Stimulated activated CD4-positive, alpha-beta T cell treated with anti-CD3 and anti-CD28 coated beads, Interleukin-12 subunit alpha, Interleukin-12 subunit beta, amount 100 ng/mL, for 48 hours (primary cell): Measurements from ENCODE around the gene HDAC1.

ENCODE experiments used
- DNase-seq, 3 donors: peaks; one replicate each; pipeline ENCODE4 v3.0.0-alpha.2; 2020; ENCODE audit warnings: low read depth in 2 of 3, low spot score in 1 of 3

The HDAC1 gene

DNA sequence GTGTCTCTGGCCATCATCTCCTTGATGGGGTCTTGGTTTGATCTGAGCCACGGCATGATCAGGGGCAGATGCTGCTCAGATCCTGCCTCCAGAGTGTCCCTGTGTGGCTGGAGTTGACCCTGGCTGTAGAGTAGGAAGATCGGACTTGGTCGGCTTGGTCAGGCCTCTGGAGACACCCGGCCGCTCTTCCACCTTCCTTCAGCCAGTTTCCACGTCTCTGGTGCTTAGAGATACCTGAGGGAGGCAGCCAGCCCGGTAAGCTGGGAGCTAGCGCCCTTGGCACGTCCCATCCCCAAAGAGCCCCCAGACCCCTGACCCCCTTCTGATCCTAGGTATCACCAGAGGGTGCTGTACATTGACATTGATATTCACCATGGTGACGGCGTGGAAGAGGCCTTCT is 35.3 kb downstream of the HDAC1 start:
- DNase-seq, result no peak

DNA sequence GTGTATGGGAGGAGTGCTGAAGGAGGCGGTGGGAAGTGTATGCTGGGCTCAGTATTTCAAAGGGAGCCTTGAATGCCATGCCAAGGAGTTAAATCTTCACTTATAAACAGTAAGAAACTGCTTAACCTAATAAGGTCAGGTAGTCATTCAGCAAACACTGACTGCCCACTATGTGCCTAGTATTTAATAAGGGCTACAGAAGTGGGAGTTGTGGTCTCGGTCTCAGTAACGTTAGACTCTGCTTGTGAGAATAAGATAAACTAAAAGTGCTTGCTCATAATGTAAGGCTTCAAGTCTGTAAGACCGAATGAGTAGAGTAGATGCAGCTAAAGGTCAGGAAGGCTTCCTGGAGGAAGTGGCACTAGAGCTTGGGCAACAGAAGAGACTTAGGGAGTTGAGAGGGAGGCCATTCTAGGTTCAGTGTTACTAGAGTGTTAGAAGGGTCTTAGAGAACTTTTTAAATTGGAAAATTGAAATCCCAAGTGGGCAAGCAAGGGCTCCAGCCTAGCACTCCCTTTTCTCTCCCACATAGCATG is 38.1 kb downstream of the HDAC1 start:
- DNase-seq, result no peak

- DNase-seq, result no peak
Measured at GRCh38 chr1:32330558-32331151, 38.8 kb downstream of the HDAC1 start.

- DNase-seq, result no peak
Measured at GRCh38 chr1:32331549-32331948, 39.7 kb downstream of the HDAC1 start.

- no peak for DNase-seq
Measured at GRCh38 chr1:32332290-32333079, 40.6 kb downstream of the HDAC1 start.

DNA sequence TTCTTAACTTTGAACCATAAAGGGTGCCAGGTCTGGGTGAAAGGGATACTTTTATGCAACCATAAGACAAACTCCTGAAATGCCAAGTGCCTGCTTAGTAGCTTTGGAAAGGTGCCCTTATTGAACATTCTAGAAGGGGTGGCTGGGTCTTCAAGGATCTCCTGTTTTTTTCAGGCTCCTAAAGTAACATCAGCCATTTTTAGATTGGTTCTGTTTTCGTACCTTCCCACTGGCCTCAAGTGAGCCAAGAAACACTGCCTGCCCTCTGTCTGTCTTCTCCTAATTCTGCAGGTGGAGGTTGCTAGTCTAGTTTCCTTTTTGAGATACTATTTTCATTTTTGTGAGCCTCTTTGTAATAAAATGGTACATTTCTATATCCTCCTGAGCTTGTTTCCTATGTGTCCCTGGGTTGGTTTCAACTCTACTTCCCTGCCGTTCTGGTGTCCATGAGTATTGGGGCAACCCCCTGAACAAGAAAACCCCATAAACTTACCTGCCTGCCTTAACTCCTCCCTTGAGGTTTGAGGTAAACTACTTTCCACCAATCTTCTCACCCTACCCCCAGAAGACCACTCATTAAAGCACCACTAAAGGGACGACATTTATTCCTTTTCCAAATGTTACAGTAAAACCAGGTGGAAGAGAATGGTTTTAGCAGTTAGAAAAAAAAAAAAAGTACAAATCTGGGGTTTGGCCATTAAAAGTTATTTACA is 41.5 kb downstream of the HDAC1 start:
- DNase-seq, result no peak

DNA sequence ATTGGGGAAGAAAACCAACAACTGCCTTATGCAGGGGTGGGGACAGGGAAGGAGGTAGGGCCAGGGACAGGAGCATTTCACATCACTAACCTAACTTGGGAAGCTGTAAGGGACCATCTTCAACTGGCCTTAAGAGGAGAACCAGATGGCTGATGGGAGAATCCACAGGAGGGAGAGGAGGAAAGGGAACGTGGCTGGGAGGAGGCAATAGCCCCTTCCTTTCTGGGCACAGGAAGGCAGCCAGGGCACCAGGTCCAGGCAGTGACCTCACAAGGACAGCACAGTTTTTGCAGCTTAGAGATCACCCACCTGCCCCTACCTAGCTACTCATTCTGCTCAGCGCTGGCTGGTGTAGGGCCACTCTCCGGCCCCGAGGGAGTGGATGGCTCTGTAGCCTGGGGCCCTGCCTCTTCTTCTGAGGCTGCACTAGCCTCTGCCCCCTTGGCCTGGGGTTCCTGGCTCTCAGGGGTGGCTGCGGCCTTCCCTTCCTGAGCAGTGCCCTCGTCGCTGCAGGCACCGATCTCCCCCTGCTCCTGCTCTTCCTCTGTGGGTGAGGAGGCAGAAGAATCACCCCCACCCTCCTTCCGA is 42.5 kb downstream of the HDAC1 start:
- DNase-seq, result no peak

DNA sequence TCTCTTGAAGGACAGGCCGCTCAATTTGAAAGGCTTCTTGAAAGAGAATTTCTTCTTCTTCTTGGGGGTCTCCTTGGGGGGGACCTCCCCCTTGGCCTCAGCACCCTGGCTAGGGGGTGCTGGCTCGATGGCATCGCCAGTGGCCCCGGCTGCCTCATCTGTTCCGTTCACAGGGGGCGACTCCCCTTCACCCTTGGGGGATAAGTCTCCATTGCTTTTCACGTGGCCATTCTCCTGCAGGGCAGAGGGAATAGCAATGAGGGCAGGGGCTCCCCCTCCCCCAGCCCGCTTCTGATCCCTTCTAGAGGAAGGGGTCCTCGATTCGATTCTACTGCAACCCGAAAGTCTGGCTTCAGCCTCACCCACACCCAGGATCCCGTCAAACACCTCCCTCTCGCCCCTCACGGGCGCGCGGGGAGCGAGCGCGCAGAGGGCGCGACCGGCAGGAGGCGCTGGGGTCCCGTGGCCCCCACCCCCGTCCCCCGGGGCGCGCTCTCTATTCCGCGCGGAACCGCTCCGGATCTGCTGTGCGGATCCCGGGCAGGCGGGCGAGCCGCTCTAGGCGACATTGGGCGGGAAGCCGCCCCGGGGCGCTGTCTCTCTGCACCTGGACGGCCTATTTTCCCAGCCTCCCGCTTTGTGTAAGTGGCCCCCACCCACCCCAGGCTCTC is 43.1 kb downstream of the HDAC1 start:
- DNase-seq, result peak in 2 of 3 donors; percentile 43 to 50

DNA sequence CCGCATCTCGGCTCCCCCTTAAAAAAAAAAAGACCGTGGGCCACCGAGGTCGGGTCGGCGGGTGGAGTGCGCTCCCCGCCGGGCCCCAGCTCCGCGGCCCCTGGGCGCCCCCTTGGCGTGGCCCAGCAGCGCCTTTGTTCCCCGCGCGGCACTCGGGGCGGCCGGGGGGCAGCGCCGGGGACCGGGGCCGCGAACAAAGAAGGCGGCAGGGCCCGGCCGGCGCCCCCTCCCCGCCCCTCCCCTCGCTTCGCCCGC is 43.6 kb downstream of the HDAC1 start:
- no peak for DNase-seq

DNA sequence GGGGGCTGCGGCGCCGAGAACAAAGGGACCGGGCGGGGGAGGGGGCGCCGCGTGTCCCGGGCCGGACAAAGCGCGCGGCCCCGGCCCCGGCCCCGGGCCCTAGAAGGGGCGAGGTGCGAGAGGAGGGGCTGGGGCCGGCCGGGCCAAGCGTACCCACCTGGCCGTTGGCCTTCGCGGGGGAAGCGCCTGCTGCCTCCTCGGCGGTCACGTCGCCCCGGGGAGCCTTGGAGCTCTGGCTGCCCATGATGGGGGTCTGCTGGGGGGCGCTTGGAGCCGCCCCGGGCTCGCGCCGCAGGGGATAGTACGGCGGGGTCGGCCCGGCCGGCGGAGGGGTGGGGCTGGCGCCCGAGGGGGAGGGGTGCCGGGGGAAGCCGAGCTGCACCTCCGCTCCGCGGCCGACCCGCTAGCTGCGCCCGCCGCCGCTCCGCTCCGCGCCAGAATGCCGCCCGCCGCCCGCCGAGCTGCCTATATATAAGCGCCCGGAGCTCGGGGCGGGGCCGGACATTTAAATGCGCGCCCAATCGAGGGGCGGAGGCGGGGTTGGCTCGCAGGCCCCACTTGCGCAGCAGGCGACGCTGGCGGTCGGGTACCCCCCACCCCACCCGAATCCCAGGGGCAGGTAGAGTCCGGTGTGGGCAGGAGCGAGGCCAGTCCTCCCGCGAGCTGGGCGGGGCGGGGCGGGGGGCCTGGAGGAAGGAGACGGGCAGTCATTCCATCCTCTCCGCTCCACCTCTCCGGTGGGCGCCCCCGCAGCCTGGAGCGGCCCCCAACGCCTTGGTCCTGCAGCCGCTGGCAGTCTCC is 44.1 kb downstream of the HDAC1 start, which contains the start of gene MARCKSL1:
MARCKSL1 (minus strand) TSS at position 444 of the 801 bp plus-strand sequence; CDS start at position 244, 200 bp downstream.
- peak; percentile 65 to 76 (median 73) for DNase-seq

DNA sequence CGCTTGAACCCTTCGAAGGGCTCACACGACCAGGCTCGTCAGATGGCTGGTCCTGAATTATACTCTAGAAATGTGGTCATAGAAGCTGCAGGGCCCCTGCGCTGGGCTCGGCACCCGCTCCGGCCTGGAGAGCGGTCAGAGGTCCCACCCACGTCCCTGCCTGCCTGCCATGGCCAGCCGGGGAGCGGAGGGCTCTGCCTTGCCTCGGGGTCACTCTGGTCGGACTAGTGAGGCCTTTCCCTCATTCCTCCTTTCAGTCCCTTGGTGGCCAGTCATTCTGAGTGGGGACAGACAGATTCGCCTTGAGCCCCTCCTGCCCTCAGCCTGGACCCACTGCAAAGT is 44.7 kb downstream of the HDAC1 start:
- no peak for DNase-seq

DNA sequence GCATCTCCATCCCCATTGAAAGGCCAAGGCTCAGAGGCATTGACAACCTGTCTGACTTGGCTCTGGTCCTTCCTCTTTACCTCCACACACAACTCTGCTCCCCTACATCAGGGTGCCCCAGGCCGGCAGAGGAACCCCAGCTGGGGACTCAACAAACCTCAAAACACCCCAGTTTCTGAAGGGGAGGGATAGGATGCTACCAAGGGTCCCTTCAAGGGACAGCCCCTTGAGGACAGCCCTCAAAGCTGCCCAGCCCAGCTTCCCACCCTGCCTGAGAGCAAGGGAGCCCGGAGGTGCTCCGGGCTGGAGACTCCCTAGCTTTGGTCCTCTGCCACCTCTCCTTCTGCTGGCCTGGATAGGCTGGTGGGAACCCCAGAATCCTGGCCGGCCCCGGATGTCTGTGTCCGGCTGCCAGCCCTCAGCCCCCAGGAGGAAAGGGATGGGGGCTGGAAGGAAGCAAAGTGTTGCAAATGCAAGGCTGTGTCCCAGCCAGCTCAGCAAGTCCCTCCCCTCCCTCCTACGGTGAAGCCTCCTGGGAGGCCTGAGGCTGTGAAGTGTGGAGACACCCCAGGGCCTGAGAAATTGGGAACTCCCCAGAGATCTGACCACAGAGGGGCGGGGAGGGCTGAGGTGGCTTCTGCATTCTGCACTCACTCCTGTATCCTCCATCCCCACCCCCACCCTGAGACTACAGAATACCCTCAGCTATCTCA is 45.2 kb downstream of the HDAC1 start:
- peak; percentile 44 to 49 (median 48) for DNase-seq

GRCh38 chr1:32337855-32338636 is 46.2 kb downstream of the HDAC1 start:
- no peak for DNase-seq

DNA sequence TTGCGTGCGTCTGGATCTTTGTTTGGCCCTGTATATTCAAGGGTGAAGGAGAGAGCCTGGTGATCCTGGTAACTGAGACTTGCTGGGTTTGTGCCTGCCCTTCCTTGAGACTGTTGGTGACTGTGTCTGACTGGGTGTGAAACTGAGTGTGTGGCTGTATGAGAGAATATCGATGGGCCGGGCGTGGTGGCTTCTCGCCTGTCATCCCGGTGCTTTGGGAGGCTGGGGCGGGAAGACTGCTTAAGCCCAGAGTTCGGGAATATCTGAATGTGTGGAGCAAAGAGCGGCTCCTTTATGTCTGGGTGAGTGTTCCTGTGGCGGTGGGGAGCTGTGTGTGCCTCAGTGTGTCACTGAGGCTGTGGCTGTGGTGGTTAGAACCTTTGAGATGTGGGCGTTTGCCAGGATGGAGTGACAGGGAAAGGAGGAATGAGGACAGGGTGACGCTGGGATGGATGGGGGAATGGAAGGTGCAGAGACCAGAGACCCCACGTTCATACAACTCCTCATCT is 46.8 kb downstream of the HDAC1 start:
- no peak for DNase-seq

DNA sequence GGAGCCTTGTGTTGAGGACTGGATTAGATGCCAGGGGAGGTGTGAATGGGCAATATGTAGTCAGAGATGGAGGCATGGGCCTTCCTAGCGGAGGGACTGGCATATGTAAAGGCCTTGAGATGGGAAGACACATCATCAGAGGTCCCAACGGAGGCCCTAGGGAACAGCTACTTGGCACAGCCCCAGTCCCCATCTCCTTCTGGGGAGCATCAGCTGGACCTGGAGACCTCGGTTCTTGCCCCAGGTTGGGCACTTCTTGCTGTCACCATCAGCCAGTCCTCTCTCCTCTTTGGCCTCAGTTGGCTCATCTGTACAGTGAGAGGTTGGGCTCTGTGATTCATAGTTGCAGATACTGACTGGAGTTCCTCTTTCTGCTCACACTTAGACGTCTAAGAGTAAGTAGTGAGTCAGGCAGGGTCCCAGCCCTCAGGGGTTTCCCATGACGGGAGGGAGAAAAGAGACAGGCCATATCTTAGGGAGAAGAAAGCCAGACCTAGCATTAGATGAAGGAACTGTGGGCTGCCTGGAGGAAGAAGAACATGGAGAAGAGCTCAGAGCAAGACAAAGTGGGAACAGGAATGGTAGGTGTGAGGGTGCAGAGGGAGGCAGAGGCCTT is 47.6 kb downstream of the HDAC1 start:
- DNase-seq, result peak in 1 of 3 donors; percentile 34

GRCh38 chr1:32341186-32341757 is 49.4 kb downstream of the HDAC1 start:
- no peak for DNase-seq

DNA sequence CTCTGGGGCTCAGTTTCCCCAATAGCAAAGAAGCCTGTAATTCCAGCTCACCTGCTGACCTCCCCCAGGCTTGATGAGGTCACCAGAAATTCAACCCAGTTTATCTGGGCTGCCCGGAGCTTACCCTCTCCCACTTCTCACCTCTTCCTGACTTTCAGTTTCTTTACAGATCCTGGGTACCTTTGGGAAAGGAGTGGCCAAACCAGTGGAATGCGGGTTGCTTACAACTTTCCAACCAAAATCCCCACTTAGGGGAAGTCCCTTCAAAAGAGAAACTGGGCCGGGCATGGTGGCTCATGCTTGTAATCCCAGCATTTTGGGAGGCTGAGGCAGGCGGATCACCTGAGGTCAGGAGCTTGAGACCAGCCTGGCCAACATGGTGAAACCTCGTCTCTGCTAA is 50.1 kb downstream of the HDAC1 start:
- DNase-seq, result no peak

GRCh38 chr1:32342704-32343103 is 50.8 kb downstream of the HDAC1 start:
- DNase-seq, result no peak
